Hematopoietic multipotent progenitor cell treated with erythropoietin and hydrocortisone succinate and interleukin-3 and kit ligand, for 6 days (in vitro differentiated cells): Measurements from ENCODE around the gene DMXL2.
"Not testable (repeated sequence)": the region's sequence is repeated elsewhere in the genome, so short reads cannot be mapped to it uniquely, and the experiment has no call there.

Experiments
- DNase-seq: peaks from one replicate; pipeline ENCODE4 v3.0.0-alpha.2; 2015

DMXL2 gene

GRCh38 chr15:51621155-51621765 is 1.3 kb downstream of the DMXL2 start:
- DNase-seq, result no peak

GRCh38 chr15:51620641-51621040 is 1.9 kb downstream of the DMXL2 start:
- DNase-seq, result peak; percentile 23

GRCh38 chr15:51620122-51620521 is 2.4 kb downstream of the DMXL2 start:
- DNase-seq, result no peak

GRCh38 chr15:51619331-51620035 is 3.1 kb downstream of the DMXL2 start:
- peak; percentile 9 for DNase-seq

GRCh38 chr15:51617886-51618285 is 4.7 kb downstream of the DMXL2 start:
- no peak for DNase-seq

- DNase-seq, result no peak
These were observed 8.6 kb downstream of the DMXL2 start for GRCh38 chr15:51613951-51614350.

GRCh38 chr15:51612669-51613068 is 9.9 kb downstream of the DMXL2 start:
- DNase-seq, result not testable (repeated sequence)

GRCh38 chr15:51603462-51603948 is 19.1 kb downstream of the DMXL2 start:
- DNase-seq, result not testable (repeated sequence)

GRCh38 chr15:51603002-51603401 is 19.6 kb downstream of the DMXL2 start:
- DNase-seq, result no peak

- no peak for DNase-seq
These were observed 20.1 kb downstream of the DMXL2 start for GRCh38 chr15:51602484-51602883.

GRCh38 chr15:51601801-51602200 is 20.8 kb downstream of the DMXL2 start:
- no peak for DNase-seq

- no peak for DNase-seq
These were observed 22.5 kb downstream of the DMXL2 start for GRCh38 chr15:51600114-51600513.

GRCh38 chr15:51589881-51590568 is 32.5 kb downstream of the DMXL2 start:
- peak; percentile 11 for DNase-seq

- no peak for DNase-seq
These were observed 33.6 kb downstream of the DMXL2 start for GRCh38 chr15:51588966-51589365.

- DNase-seq, result no peak
These were observed 36.6 kb downstream of the DMXL2 start for GRCh38 chr15:51585986-51586385.

GRCh38 chr15:51580982-51581381 is 41.6 kb downstream of the DMXL2 start:
- DNase-seq, result no peak

GRCh38 chr15:51580385-51580784 is 42.2 kb downstream of the DMXL2 start:
- DNase-seq, result peak; percentile 36

- no peak for DNase-seq
These were observed 43.6 kb downstream of the DMXL2 start for GRCh38 chr15:51579012-51579411.

- DNase-seq, result no peak
These were observed 44.8 kb downstream of the DMXL2 start for GRCh38 chr15:51577636-51578304.

- DNase-seq, result peak; percentile 20
These were observed 45.6 kb downstream of the DMXL2 start for GRCh38 chr15:51576911-51577500.

GRCh38 chr15:51576286-51576850 is 46.2 kb downstream of the DMXL2 start:
- no peak for DNase-seq

- no peak for DNase-seq
These were observed 46.8 kb downstream of the DMXL2 start for GRCh38 chr15:51575775-51576174.

- DNase-seq, result not testable (repeated sequence)
These were observed 49.2 kb downstream of the DMXL2 start for GRCh38 chr15:51573352-51573751.
